ENCODE data around the gene KLHL41.

Gene KLHL41

DNA sequence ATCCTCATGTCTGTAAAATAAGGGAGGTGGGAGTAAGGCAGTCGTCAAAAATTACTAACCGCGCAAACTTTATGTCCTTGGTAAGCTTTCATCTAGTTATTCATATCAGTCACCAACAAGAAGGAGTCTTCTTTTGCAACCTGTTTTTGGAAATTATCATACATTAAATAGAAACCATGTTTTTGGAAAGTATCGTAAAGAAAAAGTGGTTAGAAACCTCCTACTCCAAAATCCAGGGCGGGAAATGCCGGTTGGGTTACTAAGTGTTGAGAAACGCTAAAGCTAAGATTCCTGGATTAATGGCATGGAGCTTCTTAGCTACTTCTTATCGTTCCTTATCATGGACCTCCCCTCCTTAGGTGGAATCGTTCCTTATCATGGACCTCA is 29.4 kb upstream of the KLHL41 start:
- TF ChIP-seq, protein P1, sequence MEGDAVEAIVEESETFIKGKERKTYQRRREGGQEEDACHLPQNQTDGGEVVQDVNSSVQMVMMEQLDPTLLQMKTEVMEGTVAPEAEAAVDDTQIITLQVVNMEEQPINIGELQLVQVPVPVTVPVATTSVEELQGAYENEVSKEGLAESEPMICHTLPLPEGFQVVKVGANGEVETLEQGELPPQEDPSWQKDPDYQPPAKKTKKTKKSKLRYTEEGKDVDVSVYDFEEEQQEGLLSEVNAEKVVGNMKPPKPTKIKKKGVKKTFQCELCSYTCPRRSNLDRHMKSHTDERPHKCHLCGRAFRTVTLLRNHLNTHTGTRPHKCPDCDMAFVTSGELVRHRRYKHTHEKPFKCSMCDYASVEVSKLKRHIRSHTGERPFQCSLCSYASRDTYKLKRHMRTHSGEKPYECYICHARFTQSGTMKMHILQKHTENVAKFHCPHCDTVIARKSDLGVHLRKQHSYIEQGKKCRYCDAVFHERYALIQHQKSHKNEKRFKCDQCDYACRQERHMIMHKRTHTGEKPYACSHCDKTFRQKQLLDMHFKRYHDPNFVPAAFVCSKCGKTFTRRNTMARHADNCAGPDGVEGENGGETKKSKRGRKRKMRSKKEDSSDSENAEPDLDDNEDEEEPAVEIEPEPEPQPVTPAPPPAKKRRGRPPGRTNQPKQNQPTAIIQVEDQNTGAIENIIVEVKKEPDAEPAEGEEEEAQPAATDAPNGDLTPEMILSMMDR (IDR thresholded peaks at IDR 0.05; ENCODE audit: low read depth, low read length, missing control alignments), result no peak
- peak overlapping the region; percentile 76 for H3K4me3 ChIP-seq (replicated peaks; ENCODE audit: low read depth, low read length)
- no peak for DNase-seq (ENCODE audit: extremely low read depth, low read depth)

DNA sequence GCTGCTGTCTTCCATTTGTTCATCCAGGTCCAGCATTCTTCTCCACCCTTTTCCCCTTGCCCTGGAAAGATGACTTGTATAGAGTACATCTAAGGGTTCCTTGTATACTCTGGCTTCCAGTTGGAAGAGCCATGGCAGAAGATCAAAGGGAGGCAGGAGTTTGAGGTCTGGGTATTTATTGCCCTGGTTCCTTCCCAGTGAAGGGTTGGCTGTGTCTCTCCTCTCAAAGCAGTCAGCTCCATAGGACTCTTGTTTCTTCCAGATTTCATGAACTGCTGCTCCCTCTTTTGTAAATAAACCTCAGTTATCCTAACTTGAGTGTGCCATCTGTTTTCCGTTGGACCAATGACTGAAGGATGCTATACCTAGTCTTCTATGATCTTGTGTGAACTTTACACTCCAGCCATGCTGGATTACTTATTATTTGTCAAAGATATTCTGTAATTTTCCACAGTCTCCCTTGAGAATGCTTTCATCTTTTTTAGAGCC is 23.8 kb upstream of the KLHL41 start:
- TF ChIP-seq, protein P1 (IDR thresholded peaks at IDR 0.05; ENCODE audit: low read depth, low read length, missing control alignments), result no peak
- DNase-seq (ENCODE audit: extremely low read depth, low read depth), result no peak
- no peak overlapping the region for H3K4me3 ChIP-seq (replicated peaks; ENCODE audit: low read depth, low read length)

DNA sequence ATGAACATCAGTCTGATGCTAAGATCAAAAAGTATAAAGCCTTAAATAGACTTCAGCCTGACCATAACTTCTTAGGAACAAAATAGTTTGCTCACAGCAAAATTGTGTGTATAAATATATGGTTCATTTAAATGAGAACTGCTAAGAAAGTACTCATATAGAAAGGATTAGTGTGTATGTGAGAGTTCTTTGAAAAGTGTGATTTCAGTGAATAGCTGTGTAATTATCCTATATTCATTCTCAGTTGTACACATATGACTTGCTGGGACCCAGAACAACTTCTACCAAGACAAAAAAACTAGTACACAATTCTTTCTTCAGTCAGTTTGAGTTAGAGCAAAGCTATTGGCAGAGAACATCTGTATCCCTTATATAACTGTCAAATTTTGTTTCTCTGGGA is 23.0 kb upstream of the KLHL41 start:
- H3K4me3 ChIP-seq (replicated peaks; ENCODE audit: low read depth, low read length), result no peak overlapping the region
- TF ChIP-seq, protein P1 (IDR thresholded peaks at IDR 0.05; ENCODE audit: low read depth, low read length, missing control alignments), result no peak
- no peak for DNase-seq (ENCODE audit: extremely low read depth, low read depth)

DNA sequence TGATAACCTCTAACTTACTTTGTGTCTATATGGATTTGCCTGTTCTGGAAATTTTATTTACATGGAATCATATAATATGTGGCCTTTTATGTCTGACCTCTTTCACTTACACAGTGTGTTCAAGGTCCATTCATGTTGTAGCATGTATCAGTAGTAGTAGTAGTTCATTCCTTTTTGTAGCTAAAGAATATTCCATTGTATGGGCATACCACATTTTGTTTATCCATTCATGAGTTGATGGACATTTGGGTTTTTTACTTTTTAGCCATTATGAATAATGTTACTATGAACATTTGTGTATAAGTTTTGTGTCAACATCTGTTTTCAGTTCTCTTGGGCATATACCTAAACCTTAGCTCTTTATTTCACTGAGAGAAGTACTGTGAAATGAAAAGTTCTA is 18.7 kb upstream of the KLHL41 start:
- no peak overlapping the region for H3K4me3 ChIP-seq (replicated peaks; ENCODE audit: low read depth, low read length)
- DNase-seq (ENCODE audit: extremely low read depth, low read depth), result no peak
- TF ChIP-seq, protein P1 (IDR thresholded peaks at IDR 0.05; ENCODE audit: low read depth, low read length, missing control alignments), result no peak

DNA sequence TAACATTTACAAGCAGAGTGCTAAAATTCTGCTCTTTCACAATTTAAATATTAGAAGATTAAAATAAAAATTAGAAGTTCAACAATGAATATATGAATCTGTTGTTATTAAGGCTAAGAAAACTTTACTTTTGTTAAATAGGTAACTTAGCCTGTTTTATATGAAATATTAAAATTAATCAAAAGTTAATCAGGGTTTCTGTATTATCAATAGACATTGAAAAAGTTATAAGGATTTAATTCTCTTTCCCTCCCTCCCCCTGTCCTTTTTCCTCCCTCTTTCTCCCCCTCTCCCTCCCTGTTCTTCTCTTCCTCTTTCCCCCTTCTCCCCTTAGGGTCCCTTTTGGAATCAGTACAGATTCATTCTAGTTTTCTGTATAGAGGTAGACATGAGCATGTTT is 18.1 kb upstream of the KLHL41 start:
- DNase-seq (ENCODE audit: extremely low read depth, low read depth), result no peak
- H3K4me3 ChIP-seq (replicated peaks; ENCODE audit: low read depth, low read length), result no peak overlapping the region
- TF ChIP-seq, protein P1 (IDR thresholded peaks at IDR 0.05; ENCODE audit: low read depth, low read length, missing control alignments), result no peak

DNA sequence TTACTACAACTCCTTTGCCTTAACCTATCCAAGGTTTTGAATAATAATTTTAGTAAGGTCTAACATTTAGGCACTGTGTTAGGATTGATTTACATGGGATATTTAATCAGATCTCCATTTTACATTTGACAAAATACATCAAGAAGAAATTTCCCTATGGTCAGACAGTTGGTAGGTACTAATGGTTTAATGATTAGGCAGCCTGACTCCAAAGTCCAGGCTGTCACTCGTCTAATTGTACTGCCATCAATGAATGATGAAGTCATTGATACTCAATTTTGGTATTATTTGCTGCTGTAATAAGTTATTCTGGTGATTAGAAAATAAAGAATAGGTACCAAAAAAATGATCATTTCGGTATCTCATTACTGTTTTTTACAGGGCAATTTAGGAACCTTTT is 16.1 kb upstream of the KLHL41 start:
- TF ChIP-seq, protein P1 (IDR thresholded peaks at IDR 0.05; ENCODE audit: low read depth, low read length, missing control alignments), result no peak
- no peak for DNase-seq (ENCODE audit: extremely low read depth, low read depth)
- no peak overlapping the region for H3K4me3 ChIP-seq (replicated peaks; ENCODE audit: low read depth, low read length)

DNA sequence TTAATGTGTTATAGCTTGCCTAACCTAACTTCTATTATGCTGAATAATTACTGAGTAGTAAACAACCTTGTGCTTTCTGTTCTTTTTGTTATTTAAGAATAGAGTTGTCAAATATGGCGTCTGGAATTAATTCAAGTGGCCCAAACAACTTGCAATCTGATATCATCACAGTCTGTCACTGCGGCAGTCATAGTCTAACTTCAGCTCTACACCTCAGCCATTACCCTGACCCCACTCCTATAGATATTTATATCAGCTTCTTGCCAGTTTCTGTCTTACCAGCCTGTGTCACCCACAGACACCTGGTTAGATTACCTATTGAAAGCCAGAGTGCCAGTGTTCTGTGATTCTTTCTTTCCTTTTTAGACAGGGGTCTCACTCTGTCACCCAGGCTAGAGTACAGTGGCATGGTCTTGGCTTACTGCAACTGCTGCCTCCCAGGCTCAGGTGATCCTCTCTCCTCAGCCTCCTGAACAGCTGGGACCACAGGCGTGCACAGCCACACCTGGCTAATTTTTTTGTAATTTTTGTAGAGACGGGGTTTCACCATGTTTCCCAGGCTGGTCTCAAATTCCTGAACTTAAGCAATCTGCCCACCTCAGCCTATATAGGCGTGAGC is 14.1 kb upstream of the KLHL41 start:
- no peak for DNase-seq (ENCODE audit: extremely low read depth, low read depth)
- TF ChIP-seq, protein P1 (IDR thresholded peaks at IDR 0.05; ENCODE audit: low read depth, low read length, missing control alignments), result no peak

More for the DNA sequence above, 14.1 kb upstream of the KLHL41 start:
- no peak overlapping the region for H3K4me3 ChIP-seq (replicated peaks; ENCODE audit: low read depth, low read length)

Data from HFF-Myc (cell line).